ENCODE data around the gene EXOC2.

EXOC2 gene

DNA sequence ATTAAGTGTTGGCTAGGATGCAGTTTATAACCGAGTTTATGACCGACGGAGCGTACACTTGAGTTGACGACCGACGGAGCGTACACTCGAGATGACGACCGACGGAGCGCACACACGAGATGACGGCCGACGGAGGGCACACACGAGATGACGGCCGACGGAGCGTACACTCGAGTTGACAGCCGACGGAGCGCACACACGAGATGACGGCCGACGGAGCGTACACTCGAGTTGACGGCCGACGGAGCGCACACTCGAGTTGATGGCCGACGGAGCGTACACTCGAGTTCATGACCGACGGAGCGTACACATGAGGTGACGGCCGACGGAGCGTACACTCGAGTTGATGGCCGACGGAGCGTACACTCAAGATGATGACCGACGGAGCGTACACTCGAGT lies 155.8 kb downstream of the EXOC2 start:
- TF ChIP-seq CTCF (IDR thresholded peaks at IDR 0.05; ENCODE audit: low read depth, low read length) (no peak), MYC (IDR thresholded peaks at IDR 0.05; ENCODE audit: low read depth, low read length) (no peak), POLR2A (IDR thresholded peaks at IDR 0.05; ENCODE audit: extremely low read depth, insufficient read length) (no peak)
- TF ChIP-seq, protein P1, sequence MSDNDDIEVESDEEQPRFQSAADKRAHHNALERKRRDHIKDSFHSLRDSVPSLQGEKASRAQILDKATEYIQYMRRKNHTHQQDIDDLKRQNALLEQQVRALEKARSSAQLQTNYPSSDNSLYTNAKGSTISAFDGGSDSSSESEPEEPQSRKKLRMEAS (IDR thresholded peaks at IDR 0.05; ENCODE audit: low read depth, low read length) = no peak
- no peak for DNase-seq (ENCODE audit: low read depth)
- no peak overlapping the region for H3K4me3 ChIP-seq (ENCODE audit: low read depth, low read length)

DNA sequence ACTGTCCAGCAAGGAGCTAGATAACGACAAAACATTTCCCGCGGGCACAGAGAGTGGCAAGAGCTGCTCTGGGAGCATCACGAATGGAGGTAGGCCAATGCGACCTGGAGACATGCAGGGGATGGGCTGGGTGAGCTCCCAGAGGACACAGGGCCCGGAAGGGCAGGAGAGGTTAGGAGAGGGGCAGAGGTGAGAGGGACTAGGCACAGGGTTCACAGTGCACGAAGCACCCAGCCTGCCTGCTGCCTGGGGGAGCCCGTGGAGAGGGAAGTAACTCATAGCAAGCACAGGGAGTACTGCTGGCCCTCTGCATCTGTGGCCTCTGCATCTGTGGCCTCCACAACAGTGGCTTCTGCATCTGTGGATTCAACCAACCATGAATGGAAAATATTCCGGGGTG lies 162.5 kb downstream of the EXOC2 start:
- TF ChIP-seq POLR2A (IDR thresholded peaks at IDR 0.05; ENCODE audit: extremely low read depth, insufficient read length) (no peak), MYC (IDR thresholded peaks at IDR 0.05; ENCODE audit: low read depth, low read length) (no peak)
- no peak overlapping the region for H3K4me3 ChIP-seq (ENCODE audit: low read depth, low read length)
- DNase-seq (ENCODE audit: low read depth) = no peak

GRCh38 chr6:528989-529388 lies 163.9 kb downstream of the EXOC2 start:
- H3K4me3 ChIP-seq (ENCODE audit: low read depth, low read length) = no peak overlapping the region
- TF ChIP-seq POLR2A (IDR thresholded peaks at IDR 0.05; ENCODE audit: extremely low read depth, insufficient read length) (no peak), CTCF (IDR thresholded peaks at IDR 0.05; ENCODE audit: low read depth, low read length) (no peak), MYC (IDR thresholded peaks at IDR 0.05; ENCODE audit: low read depth, low read length) (no peak)
- TF ChIP-seq, protein P1 (IDR thresholded peaks at IDR 0.05; ENCODE audit: low read depth, low read length) = no peak
- no peak for DNase-seq (ENCODE audit: low read depth)

- TF ChIP-seq, protein P1 (IDR thresholded peaks at IDR 0.05; ENCODE audit: low read depth, low read length) = no peak
- TF ChIP-seq MYC (IDR thresholded peaks at IDR 0.05; ENCODE audit: low read depth, low read length) (no peak), POLR2A (IDR thresholded peaks at IDR 0.05; ENCODE audit: extremely low read depth, insufficient read length) (no peak), CTCF (IDR thresholded peaks at IDR 0.05; ENCODE audit: low read depth, low read length) (no peak)
These were observed 164.8 kb downstream of the EXOC2 start for GRCh38 chr6:527989-528673.

GRCh38 chr6:524803-525202 lies 168.1 kb downstream of the EXOC2 start:
- no peak overlapping the region for H3K4me3 ChIP-seq (ENCODE audit: low read depth, low read length)
- DNase-seq (ENCODE audit: low read depth) = peak; percentile 43
- TF ChIP-seq CTCF (IDR thresholded peaks at IDR 0.05; ENCODE audit: low read depth, low read length) (peak; percentile 15), POLR2A (IDR thresholded peaks at IDR 0.05; ENCODE audit: extremely low read depth, insufficient read length) (no peak), MYC (IDR thresholded peaks at IDR 0.05; ENCODE audit: low read depth, low read length) (no peak)
- TF ChIP-seq, protein P1 (IDR thresholded peaks at IDR 0.05; ENCODE audit: low read depth, low read length) = no peak

More at GRCh38 chr6:527989-528673, 164.8 kb downstream of the EXOC2 start:
- no peak overlapping the region for H3K4me3 ChIP-seq (ENCODE audit: low read depth, low read length)
- no peak for DNase-seq (ENCODE audit: low read depth)

GRCh38 chr6:520820-521219 lies 172.1 kb downstream of the EXOC2 start:
- no peak for DNase-seq (ENCODE audit: low read depth)
- no peak overlapping the region for H3K4me3 ChIP-seq (ENCODE audit: low read depth, low read length)
- no peak for TF ChIP-seq CTCF (IDR thresholded peaks at IDR 0.05; ENCODE audit: low read depth, low read length)
- TF ChIP-seq MYC (IDR thresholded peaks at IDR 0.05; ENCODE audit: low read depth, low read length) = no peak
- TF ChIP-seq, protein P1 (IDR thresholded peaks at IDR 0.05; ENCODE audit: low read depth, low read length) = no peak
